ENCODE data around the gene DRICH1. TPM values are rescaled to one million over a fixed set of nuclear protein-coding genes. Genes with fewer than 3 reads are reported as not detected.

DRICH1 gene
- total RNA-seq, 1 donor from 2014 or later: 0.43 TPM

GRCh38 chr22:23621082-23621780 lies 10.9 kb downstream of the DRICH1 start:
- H3K4me1 Mint-ChIP-seq (ENCODE audit: unreplicated experiment): no peaks in the 10 kb centered on the region
- no peak for TF ChIP-seq CTCF (IDR thresholded peaks at IDR 0.05)
- H3K4me3 Mint-ChIP-seq (ENCODE audit: unreplicated experiment): no peak overlapping the region
- H3K27me3 Mint-ChIP-seq (ENCODE audit: unreplicated experiment): peaks cover 58% of the 10 kb centered on the region
- no peak overlapping the region for H3K27ac Mint-ChIP-seq (ENCODE audit: unreplicated experiment)
- H3K9me3 Mint-ChIP-seq (ENCODE audit: unreplicated experiment): no peaks in the 10 kb centered on the region
- no peak for DNase-seq (ENCODE audit: extremely low spot score, unreplicated experiment)
- no peaks in the 10 kb centered on the region for H3K36me3 Mint-ChIP-seq (ENCODE audit: unreplicated experiment)

- Mint-ChIP-seq H3K9me3 (ENCODE audit: unreplicated experiment) (no peaks in the 10 kb centered on the region), H3K36me3 (ENCODE audit: unreplicated experiment) (no peaks in the 10 kb centered on the region), H3K27me3 (ENCODE audit: unreplicated experiment) (peaks cover 33% of the 10 kb centered on the region), H3K4me1 (ENCODE audit: unreplicated experiment) (no peaks in the 10 kb centered on the region), H3K4me3 (ENCODE audit: unreplicated experiment) (no peak overlapping the region), H3K27ac (ENCODE audit: unreplicated experiment) (no peak overlapping the region)
- DNase-seq (ENCODE audit: extremely low spot score, unreplicated experiment): no peak
- no peak for TF ChIP-seq CTCF (IDR thresholded peaks at IDR 0.05)
Measured at GRCh38 chr22:23613193-23613972, 18.7 kb downstream of the DRICH1 start.

- DNase-seq (ENCODE audit: extremely low spot score, unreplicated experiment): no peak
- Mint-ChIP-seq H3K27me3 (ENCODE audit: unreplicated experiment) (peaks cover 11% of the 10 kb centered on the region), H3K4me1 (ENCODE audit: unreplicated experiment) (no peaks in the 10 kb centered on the region), H3K27ac (ENCODE audit: unreplicated experiment) (no peak overlapping the region), H3K4me3 (ENCODE audit: unreplicated experiment) (no peak overlapping the region), H3K36me3 (ENCODE audit: unreplicated experiment) (no peaks in the 10 kb centered on the region), H3K9me3 (ENCODE audit: unreplicated experiment) (no peaks in the 10 kb centered on the region)
- no peak for TF ChIP-seq CTCF (IDR thresholded peaks at IDR 0.05)
Measured at GRCh38 chr22:23609983-23610781, 21.9 kb downstream of the DRICH1 start.

- no peaks in the 10 kb centered on the region for H3K36me3 Mint-ChIP-seq (ENCODE audit: unreplicated experiment)
- no peak for TF ChIP-seq CTCF (IDR thresholded peaks at IDR 0.05)
- DNase-seq (ENCODE audit: extremely low spot score, unreplicated experiment): no peak
Measured at GRCh38 chr22:23608583-23608982, 23.5 kb downstream of the DRICH1 start.

More at GRCh38 chr22:23608583-23608982, 23.5 kb downstream of the DRICH1 start:
- Mint-ChIP-seq H3K9me3 (ENCODE audit: unreplicated experiment) (no peaks in the 10 kb centered on the region), H3K4me3 (ENCODE audit: unreplicated experiment) (no peak overlapping the region), H3K4me1 (ENCODE audit: unreplicated experiment) (no peaks in the 10 kb centered on the region), H3K27ac (ENCODE audit: unreplicated experiment) (no peak overlapping the region), H3K27me3 (ENCODE audit: unreplicated experiment) (peaks cover 3% of the 10 kb centered on the region)

All from osteocyte (in vitro differentiated cells).